Ovary (tissue), 9 donors: ENCODE results near the gene COX19. TPM values are rescaled to one million over a fixed set of nuclear protein-coding genes. Genes with fewer than 3 reads are reported as not detected.

Source experiments
- DNase-seq, 5 donors: peaks; one replicate each; pipeline ENCODE4 v3.0.0-alpha.2; 2019 to 2020
- H3K27ac ChIP-seq, 2 donors: fragments of 200-600 bp; one replicate each; pipeline versions ENCODE4 v1.5.1 to v1.8.0; 2019 to 2022
- H3K27me3 ChIP-seq: fragments of 200-600 bp; one replicate; pipeline ENCODE4 v1.8.0; 2022
- H3K36me3 ChIP-seq: fragments of 200-600 bp; sonication (generic); one replicate; pipeline ENCODE4 v1.5.1; 2019
- H3K4me1 ChIP-seq: one replicate; pipeline ENCODE4 v1.8.1; 2013; ENCODE audit warnings: mild to moderate bottlenecking, moderate library complexity; ENCODE audit not compliant: insufficient read depth
- H3K4me3 ChIP-seq: fragments of 200-600 bp; sonication (generic); one replicate; pipeline ENCODE4 v1.5.1; 2017
- H3K9me3 ChIP-seq, 2 donors: fragments of 200-600 bp in 1 of 2; sonication (generic) in 1 of 2; one replicate each; pipeline versions ENCODE4 v1.5.1 to v1.8.1; 2013 to 2019; ENCODE audit warnings: mild to moderate bottlenecking in 1 of 2, moderate library complexity in 1 of 2
- EP300 ChIP-seq: sonication (generic); formaldehyde crosslinking; IDR thresholded peaks from one replicate; pipeline ENCODE4 v1.6.1; 2017; ENCODE audit warnings: antibody characterized with exemption
- POLR2A ChIP-seq: fragments of 450-650 bp; IDR thresholded peaks from one replicate; pipeline ENCODE4 v1.6.1; 2017; ENCODE audit warnings: antibody characterized with exemption, mild to moderate bottlenecking, moderate library complexity
- WGBS, 3 donors: extraction: QIAGEN DNeasy Blood & Tissue Kit in 1 of 3; methylation state at CpG; one replicate each; pipeline versions ENCODE4 v1.1.5 to v1.1.7; 2013 to 2017; 5-methylcytosine and 5-hydroxymethylcytosine counted together
- intact Hi-C, 4 donors: fragments of 100-400 bp; cut with DNase I; formaldehyde crosslinking; loops; one replicate each; pipeline versions ENCODE4 v1.11.0 to v1.15.1; 2022 to 2023
- polyA plus RNA-seq, 2 donors: library from polyadenylated mRNA; stranded (reverse); fragments of 200-250 nt in 1 of 2; fragments of 350-450 nt in 1 of 2; fragmentation: Illumina TruSeq in 1 of 2; extraction: RNeasy Lipid Tissue Mini Kit (QIAGEN cat#74804) in 1 of 2; gene quantifications; one replicate each; pipeline ENCODE4 v1.2.3, GENCODE V29; 2013 to 2014
- total RNA-seq, 7 donors: library from RNA; depleted of rRNA in 2 of 7; stranded (reverse); fragments of >200 nt in 2 of 7; fragmentation: NEBNext Ultra II Directional in 3 of 7; extraction: Animal tissue kit (Norgen Biotek cat#: 25700) in 3 of 7; gene quantifications; one replicate each; pipeline versions ENCODE4 v1.1.0 to v1.2.4, GENCODE V29; 2016 to 2023
- TF ChIP-seq, protein P1 (sequence below), 3 donors: fragments of 450-650 bp in 2 of 3; fragments of 200-600 bp in 1 of 3; IDR thresholded peaks; one replicate each; pipeline versions ENCODE4 v1.5.1 to v1.8.0; 2016 to 2022; ENCODE audit warnings: antibody characterized with exemption in 3 of 3, mild to moderate bottlenecking in 1 of 3
- donor health status: DM: no; HTN: no; CAD: no; lungs with moderate emphysema.
- donor health status: DM: no; HTN: no; CAD: no.
- donor health status: Bipolar disorder and iron deficiency.
- donor health status: DM: yes; HTN: yes; CAD: no.
- donor health status: DM: no; HTN: no; CAD: no.
- donor health status: DM: yes; HTN: yes; CAD: no.

COX19 gene
- total and polyA plus RNA-seq, 9 donors = 6.7 to 15.2 (median 10.3) TPM

DNA sequence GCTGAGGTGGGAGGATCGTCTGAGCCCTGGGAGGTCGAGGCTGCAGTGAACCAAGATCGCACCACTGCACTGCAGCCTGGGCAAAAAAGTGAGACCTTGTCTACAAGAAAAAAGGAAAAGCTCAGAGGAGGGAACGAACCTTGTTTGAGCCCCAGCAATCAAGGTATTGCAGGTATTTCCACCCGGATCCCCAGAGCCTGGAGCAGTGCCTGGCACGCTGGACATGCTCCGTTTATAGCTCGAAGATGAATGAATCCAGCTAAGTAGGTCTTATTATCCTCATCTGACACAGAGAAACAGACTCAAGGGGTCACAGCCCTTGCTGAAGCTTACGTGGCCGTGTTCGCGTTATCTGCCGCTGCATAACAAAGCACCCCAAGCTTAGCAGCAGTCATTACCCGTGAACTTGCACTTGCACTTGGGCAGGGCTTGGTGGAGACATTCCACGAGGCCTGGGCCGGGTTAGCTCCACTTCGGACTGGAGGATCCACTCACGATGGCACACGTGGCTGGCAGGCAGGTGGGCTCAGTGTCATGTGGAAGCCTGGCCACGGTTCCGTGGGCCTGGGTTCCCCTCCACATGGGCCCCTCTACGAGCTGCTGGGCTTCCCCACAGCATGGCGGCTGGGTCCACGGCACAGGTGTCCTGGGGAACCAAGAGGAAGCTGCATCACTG is 3.2 kb upstream of the COX19 start:
- DNase-seq = no peak
- 88 to 91% (median 90%) methylated on average over 24 of the region's 24 CpGs for WGBS, 3 donors
- no peaks in the 10 kb centered on the region for H3K36me3 ChIP-seq
- intact Hi-C loops = no loop called here
- no peak for TF ChIP-seq EP300
- no peak for TF ChIP-seq POLR2A
- TF ChIP-seq, protein P1, sequence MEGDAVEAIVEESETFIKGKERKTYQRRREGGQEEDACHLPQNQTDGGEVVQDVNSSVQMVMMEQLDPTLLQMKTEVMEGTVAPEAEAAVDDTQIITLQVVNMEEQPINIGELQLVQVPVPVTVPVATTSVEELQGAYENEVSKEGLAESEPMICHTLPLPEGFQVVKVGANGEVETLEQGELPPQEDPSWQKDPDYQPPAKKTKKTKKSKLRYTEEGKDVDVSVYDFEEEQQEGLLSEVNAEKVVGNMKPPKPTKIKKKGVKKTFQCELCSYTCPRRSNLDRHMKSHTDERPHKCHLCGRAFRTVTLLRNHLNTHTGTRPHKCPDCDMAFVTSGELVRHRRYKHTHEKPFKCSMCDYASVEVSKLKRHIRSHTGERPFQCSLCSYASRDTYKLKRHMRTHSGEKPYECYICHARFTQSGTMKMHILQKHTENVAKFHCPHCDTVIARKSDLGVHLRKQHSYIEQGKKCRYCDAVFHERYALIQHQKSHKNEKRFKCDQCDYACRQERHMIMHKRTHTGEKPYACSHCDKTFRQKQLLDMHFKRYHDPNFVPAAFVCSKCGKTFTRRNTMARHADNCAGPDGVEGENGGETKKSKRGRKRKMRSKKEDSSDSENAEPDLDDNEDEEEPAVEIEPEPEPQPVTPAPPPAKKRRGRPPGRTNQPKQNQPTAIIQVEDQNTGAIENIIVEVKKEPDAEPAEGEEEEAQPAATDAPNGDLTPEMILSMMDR (IDR thresholded peaks at IDR 0.05) = no peak
- H3K4me3 ChIP-seq = no peak overlapping the region
- peaks cover 18% of the 10 kb centered on the region for H3K4me1 ChIP-seq
- no peaks in the 10 kb centered on the region for H3K9me3 ChIP-seq
- H3K27me3 ChIP-seq = no peaks in the 10 kb centered on the region
- H3K27ac ChIP-seq = no peak overlapping the region

DNA sequence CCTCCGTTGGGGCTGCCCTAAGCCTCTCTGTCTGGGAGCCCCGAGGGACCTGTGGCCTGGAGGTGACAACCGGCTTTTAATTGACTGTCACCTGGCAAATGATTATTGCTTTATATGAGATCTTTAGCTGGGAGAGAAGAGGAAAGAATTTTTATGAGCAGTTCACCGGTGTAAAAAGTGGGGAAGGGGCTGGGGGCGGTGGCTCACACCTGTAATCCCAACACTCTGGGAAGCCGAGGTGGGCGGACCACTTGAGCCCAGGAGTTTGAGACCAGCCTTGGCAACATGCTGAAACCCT is 2.6 kb upstream of the COX19 start:
- no peak overlapping the region for H3K27ac ChIP-seq
- WGBS, 3 donors = 78 to 80% (median 78%) methylated on average over 7 of the region's 7 CpGs
- DNase-seq = no peak
- H3K36me3 ChIP-seq = no peaks in the 10 kb centered on the region
- TF ChIP-seq EP300 = no peak
- TF ChIP-seq, protein P1 (IDR thresholded peaks at IDR 0.05) = no peak
- TF ChIP-seq POLR2A = no peak
- no peaks in the 10 kb centered on the region for H3K27me3 ChIP-seq
- H3K4me3 ChIP-seq = no peak overlapping the region
- peaks cover 20% of the 10 kb centered on the region for H3K4me1 ChIP-seq
- H3K9me3 ChIP-seq = no peaks in the 10 kb centered on the region
- intact Hi-C loops = no loop called here

DNA sequence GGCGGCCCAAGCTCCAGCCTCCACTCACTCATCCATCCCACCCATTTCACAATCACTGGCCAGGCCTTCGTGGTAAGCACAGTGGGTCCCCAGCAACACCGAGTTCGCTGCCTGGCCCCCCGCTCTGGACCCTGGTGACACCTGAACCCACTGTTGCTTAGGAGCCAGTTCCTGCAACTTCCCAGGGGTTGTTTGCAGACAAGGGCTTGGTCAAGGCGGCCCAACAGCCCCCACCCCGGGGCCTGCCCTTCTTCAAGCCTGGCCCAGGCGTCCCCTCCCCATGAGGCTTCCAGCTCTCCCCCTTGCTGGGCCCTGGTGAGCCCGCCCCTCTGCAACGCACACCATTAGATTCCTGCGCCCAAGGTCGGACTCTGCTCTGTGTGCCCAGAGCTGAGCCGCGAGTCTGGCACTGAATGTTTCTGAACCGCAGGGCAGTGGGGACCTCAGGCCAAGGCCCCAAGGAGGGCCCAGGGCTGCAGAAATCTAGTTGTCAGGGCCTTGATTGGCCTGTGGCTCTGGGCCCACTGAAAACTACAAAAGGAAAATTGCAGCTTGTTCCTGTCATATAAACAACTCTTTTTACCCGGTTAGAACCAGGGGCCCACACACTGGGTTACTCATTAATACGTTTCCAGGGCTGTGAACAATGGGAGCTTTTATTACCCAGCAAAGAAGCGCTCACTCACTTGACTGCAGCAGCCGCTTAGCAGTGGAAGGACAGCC is 2.1 kb upstream of the COX19 start:
- H3K27me3 ChIP-seq = no peaks in the 10 kb centered on the region
- H3K4me3 ChIP-seq = no peak overlapping the region
- no peak for TF ChIP-seq POLR2A
- TF ChIP-seq EP300 = no peak
- TF ChIP-seq, protein P1 (IDR thresholded peaks at IDR 0.05) = no peak
- H3K27ac ChIP-seq = no peak overlapping the region
- WGBS, 3 donors = 37 to 54% (median 47%) methylated on average over 18 to 19 of the region's 19 CpGs
- peaks cover 20% of the 10 kb centered on the region for H3K4me1 ChIP-seq
- H3K36me3 ChIP-seq = no peaks in the 10 kb centered on the region
- peak in 3 of 5 donors; percentile 57 to 68 (median 63) for DNase-seq
- intact Hi-C loops = no loop called here
- no peaks in the 10 kb centered on the region for H3K9me3 ChIP-seq

DNA sequence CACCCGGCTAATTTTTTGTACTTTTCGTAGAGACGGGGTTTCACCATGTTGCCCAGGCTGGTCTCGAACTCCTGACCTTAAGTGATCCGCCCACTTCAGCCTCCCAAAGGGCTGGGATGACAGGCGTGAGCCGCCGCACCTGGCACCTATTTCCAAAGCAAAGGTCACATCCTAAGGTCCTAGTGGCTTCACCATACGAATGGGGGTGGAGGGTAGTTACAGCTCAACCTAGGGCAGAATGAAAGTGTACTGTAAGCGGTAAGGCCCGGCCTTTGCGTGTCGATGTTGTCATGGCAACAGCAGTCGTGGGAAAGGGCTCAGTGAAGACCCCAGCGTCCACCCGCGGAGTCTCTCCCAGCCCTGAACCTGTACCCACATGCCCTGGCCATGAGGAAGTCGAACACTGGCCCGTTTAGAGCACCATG is 1.6 kb upstream of the COX19 start:
- no peaks in the 10 kb centered on the region for H3K27me3 ChIP-seq
- no peak overlapping the region for H3K4me3 ChIP-seq
- 76 to 82% (median 76%) methylated on average over 19 of the region's 19 CpGs for WGBS, 3 donors
- no peak overlapping the region for H3K27ac ChIP-seq
- peaks cover 19% of the 10 kb centered on the region for H3K4me1 ChIP-seq
- H3K36me3 ChIP-seq = no peaks in the 10 kb centered on the region
- no peaks in the 10 kb centered on the region for H3K9me3 ChIP-seq
- DNase-seq = peak in 1 of 5 donors; percentile 40
- no peak for TF ChIP-seq EP300
- TF ChIP-seq, protein P1 (IDR thresholded peaks at IDR 0.05) = no peak
- no peak for TF ChIP-seq POLR2A
- intact Hi-C loops = no loop called here
